GM12878 (cell line): ENCODE results near the gene NAV3. TPM values are rescaled to one million over a fixed set of nuclear protein-coding genes. Genes with fewer than 3 reads are reported as not detected.

Source experiments
- ATAC-seq: fragments of 200-7000 bp; cut with Tn5 transposase; 3 replicates; pipeline ENCODE4 v1.9.1; 2020; ENCODE audit warnings: mild to moderate bottlenecking, moderate library complexity
- BruUV-seq: library from RNA; stranded (reverse); fragments of 400-500 nt; replicated peaks from 2 replicates; lab custom pipeline; 2021; lab: Mats Ljungman, UMichigan
- CTCF ChIA-PET: fragments of 300-600 bp; sonication (Branson Sonifier 250); formaldehyde crosslinking; extraction: SDS; loops from one replicate; lab custom pipeline; 2021; ENCODE audit warnings: inconsistent platforms; lab: Yijun Ruan, JAX
- POLR2A ChIA-PET: fragments of 350-600 bp; formaldehyde crosslinking; extraction: SDS; loops from one replicate; lab custom pipeline; 2021; ENCODE audit warnings: inconsistent platforms; lab: Charles Lee
- RAD21 ChIA-PET: fragments of 300-600 bp; sonication (Branson Sonifier 250); formaldehyde crosslinking; loops from one replicate; lab custom pipeline; 2023; ENCODE audit warnings: antibody characterized with exemption; ENCODE audit not compliant: unreplicated experiment; lab: Charles Lee
- SMC1A ChIA-PET: fragments of 300-600 bp; sonication (Branson Sonifier 250); formaldehyde crosslinking; loops from one replicate; lab custom pipeline; 2023; ENCODE audit not compliant: unreplicated experiment, uncharacterized antibody; lab: Charles Lee
- DNase-seq: peaks from one replicate; pipeline ENCODE4 v3.0.0-alpha.2; 2011; ENCODE audit warnings: low read depth, low spot score
- FAIRE-seq: peaks from 3 replicates; lab custom pipeline; 2011; peaks lifted over from hg19 to GRCh38; lab: Jason Lieb, UNC
- H2AFZ ChIP-seq: 2 replicates; pipeline ENCODE4 v1.6.0; 2011; ENCODE audit warnings: low read depth, low read length, control low read depth; ENCODE audit not compliant: control insufficient read depth
- H3K27ac ChIP-seq: 2 replicates; pipeline ENCODE4 v1.5.1; 2011; ENCODE audit warnings: control low read depth; ENCODE audit not compliant: control insufficient read depth, insufficient read depth
- H3K27me3 ChIP-seq, 2 experiments: replicated peaks in 1 of 2; 2 replicates each; pipeline versions ENCODE4 v1.6.0 to v1.6.1; 2011; ENCODE audit warnings: low read length in 1 of 2; ENCODE audit not compliant: control insufficient read depth in 2 of 2, insufficient read depth in 2 of 2
- H3K36me3 ChIP-seq, 2 experiments: 2 replicates each; pipeline ENCODE4 v1.5.1; 2011; ENCODE audit warnings: low read length in 1 of 2; ENCODE audit not compliant: control insufficient read depth in 2 of 2, insufficient read depth in 2 of 2
- H3K4me1 ChIP-seq: 2 replicates; pipeline ENCODE4 v1.6.1; 2011; ENCODE audit warnings: mild to moderate bottlenecking, low read length, moderate library complexity, mixed read lengths; ENCODE audit not compliant: control insufficient read depth, insufficient read depth
- H3K4me2 ChIP-seq: 2 replicates; pipeline ENCODE4 v1.6.0; 2011; ENCODE audit warnings: control low read depth; ENCODE audit not compliant: control insufficient read depth, insufficient read depth
- H3K4me3 ChIP-seq: fragments of 200-600 bp; sonication (generic); 2 replicates; pipeline ENCODE4 v1.5.1; 2016
- H3K79me2 ChIP-seq: 2 replicates; pipeline ENCODE4 v1.6.0; 2011; ENCODE audit warnings: low read length; ENCODE audit not compliant: control insufficient read depth, insufficient read depth
- H3K9ac ChIP-seq: 2 replicates; pipeline ENCODE4 v1.8.0; 2011; ENCODE audit warnings: low read length, control low read depth, mixed read lengths; ENCODE audit not compliant: control insufficient read depth, insufficient read depth
- H3K9me3 ChIP-seq: replicated peaks from 3 replicates; pipeline ENCODE4 v1.5.1; 2011; ENCODE audit warnings: mild to moderate bottlenecking, low read length; ENCODE audit not compliant: control insufficient read depth, insufficient read depth
- H4K20me1 ChIP-seq: 2 replicates; pipeline ENCODE4 v1.6.0; 2011; ENCODE audit not compliant: control insufficient read depth, insufficient read depth
- FOXK2 ChIP-seq: fragments of 450-650 bp; IDR thresholded peaks from 2 replicates; pipeline ENCODE4 v1.6.1; 2017; ENCODE audit warnings: mild to moderate bottlenecking, moderate library complexity
- GABPA ChIP-seq: IDR thresholded peaks from 2 replicates; pipeline ENCODE4 v1.6.1; 2014; ENCODE audit warnings: antibody characterized with exemption, low read depth, mild to moderate bottlenecking, inconsistent platforms
- MEF2B ChIP-seq: fragments of 450-650 bp; IDR thresholded peaks from 2 replicates; pipeline ENCODE4 v1.6.1; 2018; ENCODE audit warnings: mild to moderate bottlenecking, moderate library complexity; ENCODE audit not compliant: partially characterized antibody, poor library complexity, severe bottlenecking
- MYB ChIP-seq: fragments of 150-350 bp; IDR thresholded peaks from 2 replicates; pipeline ENCODE4 v1.6.1; 2014; ENCODE audit warnings: mild to moderate bottlenecking, low read depth, low read length, borderline replicate concordance
- NFYA ChIP-seq: IDR thresholded peaks from 2 replicates; pipeline ENCODE4 v1.6.1; 2011; ENCODE audit warnings: low read depth, mild to moderate bottlenecking, low read length, improper control_type of control experiment, borderline replicate concordance
- in situ Hi-C: fragments of 300-500 bp; cut with MboI; formaldehyde crosslinking; loops from 9 replicates; pipeline ENCODE4 v1.14.3; 2018; ENCODE audit warnings: mixed read lengths
- intact Hi-C: fragments of 100-400 bp; cut with micrococcal nuclease; formaldehyde crosslinking; loops from one replicate; pipeline ENCODE4 v1.14.2; 2022; ENCODE audit not compliant: unreplicated experiment
- polyA plus RNA-seq, 11 experiments: library from polyadenylated mRNA; depleted of rRNA in 4 of 11; unstranded in 6 of 11; stranded (reverse) in 5 of 11; fragments of >200 nt; fragmentation: Nextera tagmentation in 4 of 11; fragmentation: Illumina TruSeq in 1 of 11; extraction: Ambion mirVana in 4 of 11; extraction: Trizol in 1 of 11; gene quantifications; 1 replicate in 1 of 11; 2 replicates in 10 of 11; pipeline versions ENCODE4 v1.2.1 to v1.2.3, GENCODE V29; 2011 to 2016; ENCODE audit warnings: inconsistent platforms in 2 of 11, missing spikeins in 2 of 11, low read depth in 1 of 11
- total RNA-seq, 4 experiments: library from RNA; depleted of rRNA in 3 of 4; stranded (reverse); fragments of >200 nt in 3 of 4; fragmentation: Illumina TruSeq in 1 of 4; extraction: Trizol in 1 of 4; gene quantifications; 2 replicates each; pipeline versions ENCODE4 v1.2.1 to v1.2.3, GENCODE V29; 2013 to 2021
- TF ChIP-seq, protein P1 (sequence below): fragments of 450-650 bp; IDR thresholded peaks from 2 replicates; pipeline ENCODE4 v1.6.1; 2016; ENCODE audit warnings: mild to moderate bottlenecking, moderate library complexity, borderline replicate concordance
- TF ChIP-seq, protein P2 (sequence below): IDR thresholded peaks from 2 replicates; pipeline ENCODE4 v1.6.1; 2011; ENCODE audit warnings: low read depth, mild to moderate bottlenecking, low read length, moderate library complexity, borderline replicate concordance; ENCODE audit errors: extremely low read depth
- TF ChIP-seq, protein P3 (sequence below): fragments of 450-650 bp; IDR thresholded peaks from 2 replicates; pipeline ENCODE4 v1.6.1; 2017; ENCODE audit warnings: low read depth, mild to moderate bottlenecking, moderate library complexity

NAV3 gene
- total and polyA plus RNA-seq, 10 of the 15 experiments (the other 5 are each of a cell fraction or from before 2014, with no cell fraction given): 0.05 to 0.51 (median 0.22) TPM; not detected in 1

GRCh38 chr12:77785211-77785610 is 45.5 kb upstream of the NAV3 start:
- BruUV-seq: no TSS peak
- TF ChIP-seq FOXK2 (no peak), GABPA (no peak), NFYA (no peak), MYB (no peak), MEF2B (no peak)
- TF ChIP-seq, protein P1, sequence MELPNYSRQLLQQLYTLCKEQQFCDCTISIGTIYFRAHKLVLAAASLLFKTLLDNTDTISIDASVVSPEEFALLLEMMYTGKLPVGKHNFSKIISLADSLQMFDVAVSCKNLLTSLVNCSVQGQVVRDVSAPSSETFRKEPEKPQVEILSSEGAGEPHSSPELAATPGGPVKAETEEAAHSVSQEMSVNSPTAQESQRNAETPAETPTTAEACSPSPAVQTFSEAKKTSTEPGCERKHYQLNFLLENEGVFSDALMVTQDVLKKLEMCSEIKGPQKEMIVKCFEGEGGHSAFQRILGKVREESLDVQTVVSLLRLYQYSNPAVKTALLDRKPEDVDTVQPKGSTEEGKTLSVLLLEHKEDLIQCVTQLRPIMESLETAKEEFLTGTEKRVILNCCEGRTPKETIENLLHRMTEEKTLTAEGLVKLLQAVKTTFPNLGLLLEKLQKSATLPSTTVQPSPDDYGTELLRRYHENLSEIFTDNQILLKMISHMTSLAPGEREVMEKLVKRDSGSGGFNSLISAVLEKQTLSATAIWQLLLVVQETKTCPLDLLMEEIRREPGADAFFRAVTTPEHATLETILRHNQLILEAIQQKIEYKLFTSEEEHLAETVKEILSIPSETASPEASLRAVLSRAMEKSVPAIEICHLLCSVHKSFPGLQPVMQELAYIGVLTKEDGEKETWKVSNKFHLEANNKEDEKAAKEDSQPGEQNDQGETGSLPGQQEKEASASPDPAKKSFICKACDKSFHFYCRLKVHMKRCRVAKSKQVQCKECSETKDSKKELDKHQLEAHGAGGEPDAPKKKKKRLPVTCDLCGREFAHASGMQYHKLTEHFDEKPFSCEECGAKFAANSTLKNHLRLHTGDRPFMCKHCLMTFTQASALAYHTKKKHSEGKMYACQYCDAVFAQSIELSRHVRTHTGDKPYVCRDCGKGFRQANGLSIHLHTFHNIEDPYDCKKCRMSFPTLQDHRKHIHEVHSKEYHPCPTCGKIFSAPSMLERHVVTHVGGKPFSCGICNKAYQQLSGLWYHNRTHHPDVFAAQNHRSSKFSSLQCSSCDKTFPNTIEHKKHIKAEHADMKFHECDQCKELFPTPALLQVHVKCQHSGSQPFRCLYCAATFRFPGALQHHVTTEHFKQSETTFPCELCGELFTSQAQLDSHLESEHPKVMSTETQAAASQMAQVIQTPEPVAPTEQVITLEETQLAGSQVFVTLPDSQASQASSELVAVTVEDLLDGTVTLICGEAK: no peak
- TF ChIP-seq, protein P2, sequence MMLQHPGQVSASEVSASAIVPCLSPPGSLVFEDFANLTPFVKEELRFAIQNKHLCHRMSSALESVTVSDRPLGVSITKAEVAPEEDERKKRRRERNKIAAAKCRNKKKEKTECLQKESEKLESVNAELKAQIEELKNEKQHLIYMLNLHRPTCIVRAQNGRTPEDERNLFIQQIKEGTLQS: no peak
- TF ChIP-seq, protein P3, sequence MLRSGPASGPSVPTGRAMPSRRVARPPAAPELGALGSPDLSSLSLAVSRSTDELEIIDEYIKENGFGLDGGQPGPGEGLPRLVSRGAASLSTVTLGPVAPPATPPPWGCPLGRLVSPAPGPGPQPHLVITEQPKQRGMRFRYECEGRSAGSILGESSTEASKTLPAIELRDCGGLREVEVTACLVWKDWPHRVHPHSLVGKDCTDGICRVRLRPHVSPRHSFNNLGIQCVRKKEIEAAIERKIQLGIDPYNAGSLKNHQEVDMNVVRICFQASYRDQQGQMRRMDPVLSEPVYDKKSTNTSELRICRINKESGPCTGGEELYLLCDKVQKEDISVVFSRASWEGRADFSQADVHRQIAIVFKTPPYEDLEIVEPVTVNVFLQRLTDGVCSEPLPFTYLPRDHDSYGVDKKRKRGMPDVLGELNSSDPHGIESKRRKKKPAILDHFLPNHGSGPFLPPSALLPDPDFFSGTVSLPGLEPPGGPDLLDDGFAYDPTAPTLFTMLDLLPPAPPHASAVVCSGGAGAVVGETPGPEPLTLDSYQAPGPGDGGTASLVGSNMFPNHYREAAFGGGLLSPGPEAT: no peak
- H3K27ac ChIP-seq: no peak overlapping the region
- no peak overlapping the region for H3K9ac ChIP-seq
- no peaks in the 10 kb centered on the region for H3K79me2 ChIP-seq
- DNase-seq (no peak), FAIRE-seq (no peak), ATAC-seq (no peak)
- no peak overlapping the region for H3K4me3 ChIP-seq
- POLR2A ChIA-PET: no interaction called here
- CTCF ChIA-PET: no interaction called here
- SMC1A ChIA-PET: no interaction called here
- intact Hi-C loops: no loop called here
- no peak overlapping the region for H3K4me2 ChIP-seq
- H3K27me3 ChIP-seq: no peaks in the 10 kb centered on the region
- RAD21 ChIA-PET: no interaction called here
- no peaks in the 10 kb centered on the region for H4K20me1 ChIP-seq
- H2AFZ ChIP-seq: no peak overlapping the region
- no peaks in the 10 kb centered on the region; the same call in 2 of the 3 replicates for H3K9me3 ChIP-seq
- H3K36me3 ChIP-seq: no peaks in the 10 kb centered on the region
- in situ Hi-C loops: no loop called here
- no peaks in the 10 kb centered on the region for H3K4me1 ChIP-seq
